ENCODE results near the gene ZNF778. TPM values are rescaled to one million over a fixed set of nuclear protein-coding genes. Genes with fewer than 3 reads are reported as not detected.

ZNF778 gene
- total RNA-seq (2016; rRNA removed; fragmentation: Illumina TruSeq; extraction: Trizol) (7.2 and 9.3 TPM in 2 replicates), polyA plus RNA-seq (2011; rRNA removed) (3.8 and 6.1 TPM in 2 replicates), polyA minus RNA-seq (2011; rRNA and poly(A)+ RNA removed; ENCODE audit: low replicate concordance) (6.4 and 9.2 TPM in 2 replicates), Bru-seq, nascent RNA (percentile 65 among the genes with signal in this experiment), BruChase-seq, experiment 1, labeled RNA remaining after a 6-hour chase (percentile 69 among the genes with signal in this experiment), BruChase-seq, experiment 2, labeled RNA remaining after a 2-hour chase (percentile 72 among the genes with signal in this experiment)
- total RNA-seq (2016; cell fraction: cytosol; rRNA removed; fragmentation: Illumina TruSeq; extraction: Trizol; ENCODE audit: low read depth), result 1.7 and 2.6 TPM in 2 replicates
- 6.1 and 8.3 TPM in 2 replicates for total RNA-seq (2016; cell fraction: insoluble cytoplasmic fraction; rRNA removed; fragmentation: Illumina TruSeq; extraction: Trizol)
- total RNA-seq (2016; cell fraction: membrane; rRNA removed; fragmentation: Illumina TruSeq; extraction: Trizol), result 2.7 and 3.9 TPM in 2 replicates
- total RNA-seq (2016; cell fraction: nucleus; rRNA removed; fragmentation: Illumina TruSeq; extraction: Trizol), result 8.7 and 10.5 TPM in 2 replicates
- 1.8 and 2.1 TPM in 2 replicates for polyA plus RNA-seq (2011; cell fraction: cytosol; rRNA removed)
- polyA plus RNA-seq (2011; cell fraction: nucleus; rRNA removed), result 6.6 and 11.3 TPM in 2 replicates
- 2.4 and 3.0 TPM in 2 replicates for polyA plus RNA-seq (2012)
- 0.79 and 0.83 TPM in 2 replicates for polyA plus RNA-seq (2016; cell fraction: cytosol; fragmentation: Illumina TruSeq; extraction: Trizol; ENCODE audit: low read depth)
- 4.6 and 6.1 TPM in 2 replicates for polyA plus RNA-seq (2016; cell fraction: insoluble cytoplasmic fraction; fragmentation: Illumina TruSeq; extraction: Trizol; ENCODE audit: low read depth)
- 0.61 and 1.7 TPM in 2 replicates for polyA plus RNA-seq (2016; cell fraction: membrane; fragmentation: Illumina TruSeq; extraction: Trizol; ENCODE audit: low read depth)
- polyA plus RNA-seq (2016; cell fraction: nucleus; fragmentation: Illumina TruSeq; extraction: Trizol; ENCODE audit: insufficient read depth, low read depth), result 11.3 and 22.5 TPM in 2 replicates
- 4.0 and 6.1 TPM in 2 replicates for polyA minus RNA-seq (2011; cell fraction: cytosol; rRNA and poly(A)+ RNA removed)
- polyA minus RNA-seq (2011; cell fraction: nucleus; rRNA and poly(A)+ RNA removed), result 15.2 and 17.3 TPM in 2 replicates
- long read RNA-seq, experiment 1, partial matches to known transcripts, result 0 of 5 reads
- long read RNA-seq, experiment 1, other reads (novel, unspliced or antisense), result 3 of 5 reads
- long read RNA-seq, experiment 2, partial matches to known transcripts, result 0 of 10 reads
- long read RNA-seq, experiment 2, other reads (novel, unspliced or antisense), result 9 of 10 reads

GRCh38 chr16:89217388-89218191, at the start of gene ZNF778:
TSS of gene ZNF778 (plus strand) at chr16:89217703. CDS start at chr16:89221128, 3,425 bp downstream.
- DNase-seq (ENCODE audit: low spot score) (peak; percentile 77), ATAC-seq (peak; percentile 92), FAIRE-seq (peak; percentile 57)
- Histone ChIP-seq H3K36me3 (replicated peaks in 1 of 2; ENCODE audit: control insufficient read depth in 1 of 2, insufficient read depth in 2 of 2, low read length in 2 of 2) (peaks cover 5 to 16% of the 10 kb centered on the region in 2 experiments), H4K20me1 (ENCODE audit: insufficient read depth, low read length) (no peaks in the 10 kb centered on the region), H3K4me2 (ENCODE audit: low read depth, low read length) (peak within 1 kb of the TSS; percentile 92), H3K79me2 (ENCODE audit: insufficient read depth, low read length) (peaks cover 8% of the 10 kb centered on the region), H2AFZ (ENCODE audit: low read length) (no peak within 1 kb of the TSS), H3K4me1 (ENCODE audit: insufficient read depth, low read length) (peaks cover 10% of the 10 kb centered on the region; the same call in 1 of the 2 replicates), H3K27me3 (ENCODE audit: control insufficient read depth in 1 of 2, insufficient read depth in 2 of 2, low read length in 2 of 2) (no peaks in the 10 kb centered on the region; a peak in 1 of 5 replicates), H3K9ac (ENCODE audit: insufficient read depth, low read depth, low read length) (peak within 1 kb of the TSS; percentile 94), H3K4me3 (replicated peaks in 1 of 3; ENCODE audit: insufficient read depth in 1 of 3, low read depth in 2 of 3, low read length in 3 of 3) (peak within 1 kb of the TSS; percentile 89 to 96 (median 92)), H3K9me3 (ENCODE audit: low read length) (no peaks in the 10 kb centered on the region), H3K27ac (ENCODE audit: extremely low read length, insufficient read depth, low read length) (peak within 1 kb of the TSS; percentile 85)
- no TSS peak for BruUV-seq (replicated peaks)
- 1% methylated on average over 19 of the region's 91 CpGs for WGBS (ENCODE audit: low lambda C conversion rate)
- POLR2A ChIA-PET, result interaction anchor here (0.7 to 2.5 kb wide), 21 partner anchors 9 to 454 kb away, joined by 3 to 30 read pairs (median 4); partner anchors contain the start of genes ACSF3, APRT, GALNS and SLC22A31
- in situ Hi-C loops (cut with HindIII; ENCODE audit: extremely low pct_ligation_motif_present, low pct_unique_long_range_greater_than_20kb), result no loop called here
- intact Hi-C loops (cut with micrococcal nuclease; ENCODE audit: unreplicated experiment), result loop anchor here (1.0 to 5.0 kb wide), 3 partner anchors 16 to 275 kb away; partner anchors contain the start of gene CDH15
- CTCF ChIA-PET (ENCODE audit: low intra/inter-chr PET ratio, low total read pairs), result interaction anchor here (1.3 to 2.0 kb wide), 2 partner anchors 30 to 275 kb away, joined by 5 read pairs; no protein-coding TSS in a partner anchor
- TF ChIP-seq RCOR2 (CRISPR knock-in tag; IDR thresholded peaks at IDR 0.05) (0 out of 2 replicates have a peak, but pooled peaks have one; percentile 20), ZBTB43 (CRISPR knock-in tag; conservative IDR thresholded peaks at IDR 0.05) (peak; percentile 63; the same call in 1 of the 2 replicates), ZNF660 (CRISPR knock-in tag; IDR thresholded peaks at IDR 0.05; ENCODE audit: borderline replicate concordance, low read depth) (no peak), KLF13 (CRISPR knock-in tag; IDR thresholded peaks at IDR 0.05) (peak; percentile 74), HNRNPL (IDR thresholded peaks at IDR 0.05; ENCODE audit: low read depth, low read length) (0 out of 2 replicates have a peak, but pooled peaks have one; percentile 25), ZNF530 (CRISPR knock-in tag; IDR thresholded peaks at IDR 0.05; ENCODE audit: low read depth) (0 out of 2 replicates have a peak, but pooled peaks have one; percentile 68), KLF6 (CRISPR knock-in tag; IDR thresholded peaks at IDR 0.05) (peak; percentile 91), TSC22D2 (CRISPR knock-in tag; IDR thresholded peaks at IDR 0.05; ENCODE audit: borderline replicate concordance) (no peak), KLF12 (CRISPR knock-in tag; IDR thresholded peaks at IDR 0.05; ENCODE audit: borderline replicate concordance) (peak; percentile 88), XBP1 (CRISPR knock-in tag; IDR thresholded peaks at IDR 0.05) (peak; percentile 56; the same call in 1 of the 2 replicates), DNMT3B (CRISPR knock-in tag; conservative IDR thresholded peaks at IDR 0.05) (no peak), ZNF746 (CRISPR knock-in tag; IDR thresholded peaks at IDR 0.05) (peak; percentile 69; the same call in 1 of the 2 replicates), ZNF672 (CRISPR knock-in tag; IDR thresholded peaks at IDR 0.05) (no peak)
- TF ChIP-seq, protein P1, sequence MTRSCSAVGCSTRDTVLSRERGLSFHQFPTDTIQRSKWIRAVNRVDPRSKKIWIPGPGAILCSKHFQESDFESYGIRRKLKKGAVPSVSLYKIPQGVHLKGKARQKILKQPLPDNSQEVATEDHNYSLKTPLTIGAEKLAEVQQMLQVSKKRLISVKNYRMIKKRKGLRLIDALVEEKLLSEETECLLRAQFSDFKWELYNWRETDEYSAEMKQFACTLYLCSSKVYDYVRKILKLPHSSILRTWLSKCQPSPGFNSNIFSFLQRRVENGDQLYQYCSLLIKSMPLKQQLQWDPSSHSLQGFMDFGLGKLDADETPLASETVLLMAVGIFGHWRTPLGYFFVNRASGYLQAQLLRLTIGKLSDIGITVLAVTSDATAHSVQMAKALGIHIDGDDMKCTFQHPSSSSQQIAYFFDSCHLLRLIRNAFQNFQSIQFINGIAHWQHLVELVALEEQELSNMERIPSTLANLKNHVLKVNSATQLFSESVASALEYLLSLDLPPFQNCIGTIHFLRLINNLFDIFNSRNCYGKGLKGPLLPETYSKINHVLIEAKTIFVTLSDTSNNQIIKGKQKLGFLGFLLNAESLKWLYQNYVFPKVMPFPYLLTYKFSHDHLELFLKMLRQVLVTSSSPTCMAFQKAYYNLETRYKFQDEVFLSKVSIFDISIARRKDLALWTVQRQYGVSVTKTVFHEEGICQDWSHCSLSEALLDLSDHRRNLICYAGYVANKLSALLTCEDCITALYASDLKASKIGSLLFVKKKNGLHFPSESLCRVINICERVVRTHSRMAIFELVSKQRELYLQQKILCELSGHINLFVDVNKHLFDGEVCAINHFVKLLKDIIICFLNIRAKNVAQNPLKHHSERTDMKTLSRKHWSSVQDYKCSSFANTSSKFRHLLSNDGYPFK (CRISPR knock-in tag; IDR thresholded peaks at IDR 0.05; ENCODE audit: borderline replicate concordance), result peak; percentile 92

All from HepG2 (cell line).